GM15510 (cell line): ENCODE data around the gene IRF1.

ENCODE experiments used
- POLR2A ChIP-seq: IDR thresholded peaks from 3 replicates; pipeline ENCODE4 v1.6.1; 2011; ENCODE audit warnings: borderline replicate concordance; ENCODE audit not compliant: insufficient read length; ENCODE audit errors: extremely low read depth

The IRF1 gene

GRCh38 chr5:132462333-132462732 lies 28.2 kb downstream of the IRF1 start:
- no peak for TF ChIP-seq POLR2A

- TF ChIP-seq POLR2A, result no peak
Measured at GRCh38 chr5:132461569-132462070, 29.0 kb downstream of the IRF1 start.

- no peak for TF ChIP-seq POLR2A
Measured at GRCh38 chr5:132460846-132461568, 29.6 kb downstream of the IRF1 start.

- no peak for TF ChIP-seq POLR2A
Measured at GRCh38 chr5:132459983-132460838, 30.4 kb downstream of the IRF1 start.

GRCh38 chr5:132459031-132459982 lies 31.3 kb downstream of the IRF1 start:
- no peak for TF ChIP-seq POLR2A

GRCh38 chr5:132458651-132459030 lies 31.9 kb downstream of the IRF1 start:
- TF ChIP-seq POLR2A, result no peak

- no peak for TF ChIP-seq POLR2A
Measured at GRCh38 chr5:132458226-132458560, 32.4 kb downstream of the IRF1 start.

- TF ChIP-seq POLR2A, result no peak
Measured at GRCh38 chr5:132457371-132458225, 33.0 kb downstream of the IRF1 start.

GRCh38 chr5:132456987-132457361 lies 33.6 kb downstream of the IRF1 start:
- TF ChIP-seq POLR2A, result no peak

GRCh38 chr5:132456296-132456986 lies 34.1 kb downstream of the IRF1 start:
- TF ChIP-seq POLR2A, result peak; percentile 42

- TF ChIP-seq POLR2A, result peak; percentile 17
Measured at GRCh38 chr5:132455614-132456115, 34.9 kb downstream of the IRF1 start.

- TF ChIP-seq POLR2A, result no peak
Measured at GRCh38 chr5:132454361-132454760, 36.2 kb downstream of the IRF1 start.

- TF ChIP-seq POLR2A, result no peak
Measured at GRCh38 chr5:132451387-132451786, 39.2 kb downstream of the IRF1 start.

- TF ChIP-seq POLR2A, result no peak
Measured at GRCh38 chr5:132449060-132449459, 41.5 kb downstream of the IRF1 start.

GRCh38 chr5:132447196-132447595 lies 43.4 kb downstream of the IRF1 start:
- TF ChIP-seq POLR2A, result no peak
